GM12874 (cell line): Measurements from ENCODE around the gene PHF3.

Experiments used
- TF ChIP-seq, protein P1 (sequence below): IDR thresholded peaks from 2 replicates; pipeline ENCODE4 v1.5.1; 2011; ENCODE audit warnings: low read depth, mild to moderate bottlenecking, control low read depth, low read length, moderate library complexity; ENCODE audit not compliant: insufficient read depth

The PHF3 gene

DNA sequence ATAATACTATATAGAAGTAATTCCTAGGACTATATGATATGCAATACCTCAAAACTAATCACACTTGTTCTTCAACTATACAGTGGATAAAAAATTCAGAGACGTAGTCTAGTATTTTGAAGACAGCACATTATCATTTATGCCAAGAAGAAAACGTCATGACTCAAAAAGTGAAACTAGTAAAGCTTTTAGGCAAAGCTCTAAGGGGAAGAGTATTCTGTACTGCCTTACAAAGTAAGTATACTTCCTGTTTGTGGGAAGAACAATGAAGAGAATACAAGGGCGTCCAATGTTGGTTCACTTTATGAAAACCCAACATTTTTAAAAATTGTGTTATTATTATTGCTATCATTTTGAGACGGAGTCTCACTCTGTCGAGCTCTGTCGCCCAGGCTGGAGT is 35.5 kb upstream of the PHF3 start:
- TF ChIP-seq, protein P1, sequence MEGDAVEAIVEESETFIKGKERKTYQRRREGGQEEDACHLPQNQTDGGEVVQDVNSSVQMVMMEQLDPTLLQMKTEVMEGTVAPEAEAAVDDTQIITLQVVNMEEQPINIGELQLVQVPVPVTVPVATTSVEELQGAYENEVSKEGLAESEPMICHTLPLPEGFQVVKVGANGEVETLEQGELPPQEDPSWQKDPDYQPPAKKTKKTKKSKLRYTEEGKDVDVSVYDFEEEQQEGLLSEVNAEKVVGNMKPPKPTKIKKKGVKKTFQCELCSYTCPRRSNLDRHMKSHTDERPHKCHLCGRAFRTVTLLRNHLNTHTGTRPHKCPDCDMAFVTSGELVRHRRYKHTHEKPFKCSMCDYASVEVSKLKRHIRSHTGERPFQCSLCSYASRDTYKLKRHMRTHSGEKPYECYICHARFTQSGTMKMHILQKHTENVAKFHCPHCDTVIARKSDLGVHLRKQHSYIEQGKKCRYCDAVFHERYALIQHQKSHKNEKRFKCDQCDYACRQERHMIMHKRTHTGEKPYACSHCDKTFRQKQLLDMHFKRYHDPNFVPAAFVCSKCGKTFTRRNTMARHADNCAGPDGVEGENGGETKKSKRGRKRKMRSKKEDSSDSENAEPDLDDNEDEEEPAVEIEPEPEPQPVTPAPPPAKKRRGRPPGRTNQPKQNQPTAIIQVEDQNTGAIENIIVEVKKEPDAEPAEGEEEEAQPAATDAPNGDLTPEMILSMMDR, result no peak

DNA sequence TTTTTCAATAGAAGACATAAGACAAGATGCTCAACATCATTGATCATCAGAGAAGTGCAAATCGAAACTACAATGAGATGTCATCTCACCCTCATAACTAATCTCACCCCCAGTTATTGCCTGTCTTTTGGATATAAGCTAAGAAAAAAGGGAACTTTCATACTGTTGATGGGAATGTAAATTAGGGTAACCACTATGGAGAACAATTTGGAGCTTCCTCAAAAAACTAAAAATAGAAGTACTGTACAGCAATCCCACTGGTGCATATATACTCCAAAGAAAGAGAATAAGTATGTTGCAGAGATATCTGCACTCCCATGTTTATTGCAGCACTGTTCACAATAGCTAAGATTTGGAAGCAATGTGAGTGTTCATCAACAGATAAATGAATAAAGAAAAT is 26.4 kb upstream of the PHF3 start:
- TF ChIP-seq, protein P1, result no peak

DNA sequence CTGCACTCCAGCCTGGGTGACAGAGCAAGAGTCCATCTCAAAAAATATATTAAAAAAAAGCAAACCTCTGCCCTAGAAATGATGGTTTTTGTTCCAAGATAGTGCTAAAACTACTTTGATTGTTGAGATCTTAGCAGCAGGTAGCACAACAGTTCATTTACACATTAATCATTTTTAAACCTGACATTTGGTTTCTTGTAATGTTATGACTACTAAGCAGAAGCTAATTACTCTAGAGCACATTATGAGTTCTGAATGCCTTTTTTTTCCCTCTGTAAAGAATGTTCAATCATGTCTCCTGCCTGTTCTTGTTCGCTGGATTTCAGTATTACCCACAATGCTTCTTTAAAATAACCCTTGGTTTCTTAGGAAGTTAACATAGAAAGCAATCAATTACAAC is 24.7 kb upstream of the PHF3 start:
- TF ChIP-seq, protein P1, result no peak

DNA sequence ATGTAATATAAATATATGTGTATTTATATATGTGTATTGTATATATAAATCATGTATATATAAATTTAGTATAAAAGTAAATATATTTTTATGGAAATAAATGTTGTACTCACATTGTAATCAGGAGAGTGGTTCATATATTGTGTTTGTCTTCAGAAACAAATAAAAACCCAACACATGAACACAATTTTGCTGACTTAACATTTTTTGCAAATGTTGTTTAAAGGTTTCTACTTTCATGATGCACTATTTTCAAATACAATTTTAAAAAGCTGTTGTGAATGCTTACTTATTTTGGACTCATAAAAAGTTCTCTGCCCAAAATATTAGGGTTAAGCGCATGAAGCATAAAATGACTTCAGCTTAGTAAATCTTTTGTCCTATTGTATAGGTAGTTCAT is 24.0 kb upstream of the PHF3 start:
- TF ChIP-seq, protein P1, result no peak

DNA sequence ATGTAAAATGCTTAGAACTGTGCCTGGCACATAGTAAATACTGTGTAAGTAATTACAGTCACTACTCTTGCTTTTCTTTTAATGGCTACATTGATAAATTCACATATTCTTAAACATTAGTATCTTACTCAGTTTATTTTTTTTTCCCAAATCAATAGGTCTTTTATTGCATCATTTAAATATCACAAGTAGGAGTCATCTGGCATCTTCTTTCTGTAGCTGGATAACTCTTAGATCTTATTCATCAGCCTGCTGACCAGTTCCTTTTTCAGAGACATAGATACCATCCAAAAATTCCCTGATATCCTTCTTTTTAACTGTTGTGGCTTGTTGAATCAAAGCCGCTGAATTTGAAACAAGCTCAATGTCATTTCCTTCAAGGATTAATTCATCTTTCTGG is 20.0 kb upstream of the PHF3 start:
- TF ChIP-seq, protein P1, result no peak

DNA sequence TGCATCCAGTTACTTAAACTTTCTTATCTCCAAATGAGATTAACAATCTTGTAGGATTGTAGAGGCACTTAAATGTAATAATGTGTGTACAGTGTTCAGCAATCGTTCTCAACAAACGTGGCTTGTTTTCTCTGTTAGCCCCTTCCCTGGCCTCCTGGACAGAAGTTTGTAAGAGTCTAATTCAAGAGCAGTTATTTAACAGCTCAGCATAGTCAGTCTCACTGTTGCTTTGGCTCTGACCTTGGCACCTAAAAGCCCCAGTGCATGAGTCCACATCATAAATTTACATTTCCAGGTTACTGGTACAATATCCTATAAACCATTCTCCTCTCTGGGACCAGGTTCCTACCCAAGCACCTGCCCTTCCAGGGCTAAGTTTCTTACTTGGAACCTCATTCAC is 11.5 kb upstream of the PHF3 start:
- TF ChIP-seq, protein P1, result no peak

DNA sequence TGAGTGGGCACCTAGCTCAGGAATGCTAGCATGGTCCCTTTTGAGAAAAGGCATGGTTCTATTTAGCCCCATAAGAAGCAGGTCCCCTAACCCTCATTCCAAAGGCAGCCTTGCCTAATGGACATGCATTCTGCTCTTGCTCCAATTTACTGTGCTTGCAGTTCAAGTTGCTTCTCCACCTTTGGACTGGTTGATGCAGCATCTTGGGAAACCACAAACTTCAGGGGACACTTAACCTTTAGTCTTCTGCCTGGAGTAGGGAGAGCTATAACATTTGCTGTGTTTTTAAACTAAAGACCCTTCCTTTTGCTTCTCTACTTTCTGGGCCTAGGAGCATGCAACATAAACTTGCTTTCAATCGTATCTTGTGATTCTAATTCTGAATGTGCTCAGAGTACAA is 5.1 kb upstream of the PHF3 start:
- TF ChIP-seq, protein P1, result no peak

DNA sequence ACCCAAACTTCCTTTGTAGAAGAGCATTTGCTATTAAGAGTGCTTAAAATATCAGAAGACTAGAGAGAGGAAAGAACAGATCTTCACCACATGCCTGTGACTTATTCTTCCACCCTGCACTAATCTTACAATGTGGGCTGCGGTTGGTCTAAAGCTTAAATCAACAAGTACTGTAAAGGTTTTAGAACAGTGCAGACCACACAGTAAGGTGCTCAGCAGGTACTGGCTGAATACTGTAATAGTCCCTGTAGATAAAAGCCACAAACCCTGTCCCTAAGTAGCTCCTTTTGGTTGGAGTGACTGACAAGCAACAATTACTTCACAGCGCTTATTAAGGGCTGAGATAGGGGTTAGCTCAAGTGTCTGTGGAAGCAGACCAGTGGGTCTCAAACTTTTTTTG is 972 bp upstream of the PHF3 start:
- TF ChIP-seq, protein P1, result no peak
